H9 (cell line): Measurements from ENCODE around the gene PTP4A1. TPM values are rescaled to one million over a fixed set of nuclear protein-coding genes. Genes with fewer than 3 reads are reported as not detected.

Experiments used
- DNase-seq: peaks from one replicate; pipeline ENCODE4 v3.0.0-alpha.2; 2017
- H2AFZ ChIP-seq: one replicate; pipeline ENCODE4 v1.6.1; 2013; ENCODE audit warnings: mild to moderate bottlenecking, low read length, control low read depth, moderate library complexity
- H2AK5ac ChIP-seq: 2 replicates; pipeline ENCODE4 v1.6.1; 2013; ENCODE audit warnings: low read length, control low read depth, mixed read lengths; ENCODE audit not compliant: insufficient read length
- H2BK120ac ChIP-seq: one replicate; pipeline ENCODE4 v1.6.1; 2013; ENCODE audit warnings: low read depth, mild to moderate bottlenecking, low read length, control low read depth, inconsistent platforms; ENCODE audit not compliant: poor library complexity, severe bottlenecking
- H2BK12ac ChIP-seq: 2 replicates; pipeline ENCODE4 v1.6.1; 2013; ENCODE audit warnings: low read length, control low read depth, mixed read lengths, low read depth; ENCODE audit not compliant: insufficient read length
- H2BK15ac ChIP-seq: 2 replicates; pipeline ENCODE4 v1.6.1; 2013; ENCODE audit warnings: low read depth, low read length, control low read depth
- H2BK20ac ChIP-seq: one replicate; pipeline ENCODE4 v1.6.1; 2013; ENCODE audit warnings: low read depth, mild to moderate bottlenecking, low read length, control low read depth, inconsistent platforms; ENCODE audit not compliant: poor library complexity, severe bottlenecking
- H2BK5ac ChIP-seq: 2 replicates; pipeline ENCODE4 v1.6.1; 2013; ENCODE audit warnings: low read length, control low read depth, mixed read lengths; ENCODE audit not compliant: insufficient read length
- H3K14ac ChIP-seq: 2 replicates; pipeline ENCODE4 v1.6.1; 2013; ENCODE audit warnings: low read length, control low read depth; ENCODE audit not compliant: insufficient read depth
- H3K18ac ChIP-seq: 2 replicates; pipeline ENCODE4 v1.6.1; 2013; ENCODE audit warnings: low read depth, mild to moderate bottlenecking, mixed read lengths, low read length, control low read depth; ENCODE audit not compliant: insufficient read length
- H3K23ac ChIP-seq: 2 replicates; pipeline ENCODE4 v1.6.1; 2013; ENCODE audit warnings: low read length, control low read depth, mixed read lengths, low read depth; ENCODE audit not compliant: insufficient read length
- H3K23me2 ChIP-seq: 2 replicates; pipeline ENCODE4 v1.6.1; 2013; ENCODE audit warnings: low read depth, mild to moderate bottlenecking, mixed read lengths, low read length, control low read depth; ENCODE audit not compliant: insufficient read length, poor library complexity, severe bottlenecking
- H3K27ac ChIP-seq: 2 replicates; pipeline ENCODE4 v1.5.1; 2013; ENCODE audit warnings: low read length, control low read depth, mixed read lengths, low read depth; ENCODE audit not compliant: insufficient read length
- H3K27me3 ChIP-seq: 2 replicates; pipeline ENCODE4 v1.6.1; 2013; ENCODE audit warnings: low read length, control low read depth, inconsistent platforms; ENCODE audit not compliant: insufficient read depth
- H3K4ac ChIP-seq: 2 replicates; pipeline ENCODE4 v1.6.1; 2013; ENCODE audit warnings: low read depth, mild to moderate bottlenecking, control low read depth, inconsistent platforms, low read length, moderate library complexity
- H3K4me1 ChIP-seq: 2 replicates; pipeline ENCODE4 v1.6.1; 2013; ENCODE audit warnings: low read length, control low read depth, inconsistent platforms; ENCODE audit not compliant: insufficient read depth
- H3K4me2 ChIP-seq: 2 replicates; pipeline ENCODE4 v1.6.1; 2013; ENCODE audit warnings: low read length, control low read depth, mixed read lengths; ENCODE audit not compliant: insufficient read length, insufficient read depth
- H3K56ac ChIP-seq: 2 replicates; pipeline ENCODE4 v1.6.1; 2013; ENCODE audit warnings: low read depth, mild to moderate bottlenecking, mixed read lengths, low read length, control low read depth; ENCODE audit not compliant: insufficient read length
- H3K79me1 ChIP-seq: 2 replicates; pipeline ENCODE4 v1.6.1; 2013; ENCODE audit warnings: low read depth, mild to moderate bottlenecking, moderate library complexity, low read length, control low read depth, inconsistent platforms; ENCODE audit not compliant: insufficient read depth, poor library complexity, severe bottlenecking
- H3K79me2 ChIP-seq: 2 replicates; pipeline ENCODE4 v1.6.1; 2013; ENCODE audit warnings: low read length, control low read depth, inconsistent platforms; ENCODE audit not compliant: insufficient read depth
- H3K9ac ChIP-seq: 2 replicates; pipeline ENCODE4 v1.6.1; 2013; ENCODE audit warnings: low read length, control low read depth, mixed read lengths; ENCODE audit not compliant: insufficient read length; ENCODE audit errors: extremely low read depth
- H3K9me3 ChIP-seq: one replicate; pipeline ENCODE4 v1.6.1; 2013; ENCODE audit warnings: low read depth, low read length, inconsistent platforms; ENCODE audit not compliant: control insufficient read depth
- H3T11ph ChIP-seq: one replicate; pipeline ENCODE4 v1.6.1; 2013; ENCODE audit warnings: mild to moderate bottlenecking, low read length, control low read depth, inconsistent platforms
- H4K20me1 ChIP-seq: one replicate; pipeline ENCODE4 v1.6.1; 2013; ENCODE audit not compliant: control insufficient read depth, insufficient read length, insufficient read depth
- H4K5ac ChIP-seq: 2 replicates; pipeline ENCODE4 v1.6.1; 2013; ENCODE audit warnings: low read depth, mild to moderate bottlenecking, mixed read lengths, low read length, control low read depth; ENCODE audit not compliant: insufficient read length
- H4K8ac ChIP-seq: replicated peaks from 2 replicates; pipeline ENCODE4 v1.6.1; 2013; ENCODE audit warnings: low read length, control low read depth, mixed read lengths, low read depth; ENCODE audit not compliant: insufficient read length
- H4K91ac ChIP-seq: 2 replicates; pipeline ENCODE4 v1.6.1; 2013; ENCODE audit warnings: low read depth, mild to moderate bottlenecking, moderate library complexity, mixed read lengths, low read length, control low read depth; ENCODE audit not compliant: insufficient read length
- H3K27ac Mint-ChIP-seq, 3 experiments: 2 replicates in 2 of 3; 3 replicates in 1 of 3; pipeline ENCODE4 v1.8.0; 2020 to 2021; ENCODE audit warnings: mixed read lengths in 3 of 3, mild to moderate bottlenecking in 1 of 3, moderate library complexity in 1 of 3
- H3K27me3 Mint-ChIP-seq: 2 replicates; pipeline ENCODE4 v1.8.0; 2021; ENCODE audit warnings: low read depth, mild to moderate bottlenecking, moderate library complexity, mixed read lengths
- H3K36me3 Mint-ChIP-seq, 3 experiments: 2 replicates in 2 of 3; 3 replicates in 1 of 3; pipeline ENCODE4 v1.8.0; 2020 to 2021; ENCODE audit warnings: low read depth in 3 of 3, mixed read lengths in 3 of 3; ENCODE audit not compliant: insufficient read depth in 1 of 3
- H3K4me1 Mint-ChIP-seq, 2 experiments: 2 replicates each; pipeline ENCODE4 v1.8.0; 2020; ENCODE audit warnings: mixed read lengths in 2 of 2
- H3K4me3 Mint-ChIP-seq, 2 experiments: 2 replicates in 1 of 2; 3 replicates in 1 of 2; pipeline ENCODE4 v1.8.0; 2020 to 2021; ENCODE audit warnings: mild to moderate bottlenecking in 2 of 2, mixed read lengths in 2 of 2, moderate library complexity in 1 of 2
- H3K9me3 Mint-ChIP-seq, 2 experiments: 2 replicates in 1 of 2; 3 replicates in 1 of 2; pipeline ENCODE4 v1.8.0; 2020; ENCODE audit warnings: mild to moderate bottlenecking in 2 of 2, mixed read lengths in 2 of 2, moderate library complexity in 1 of 2
- WGBS: extraction: QIAGEN DNeasy Blood & Tissue Kit; methylation state at CpG from one replicate; pipeline ENCODE4 v1.1.7; 2013; ENCODE audit warnings: missing lambda C conversion rate, low lambda C conversion rate, mixed read lengths; ENCODE audit not compliant: insufficient read length; ENCODE audit errors: extremely low coverage; 5-methylcytosine and 5-hydroxymethylcytosine counted together
- total RNA-seq: library from RNA; stranded (reverse); gene quantifications from 2 replicates; pipeline ENCODE4 v1.2.1, GENCODE V29; 2021
- TF ChIP-seq, protein P1 (sequence below): fragments of 200-600 bp; sonication (generic); conservative IDR thresholded peaks from 3 replicates; pipeline ENCODE4 v1.8.0; 2021; ENCODE audit warnings: antibody characterized with exemption, mild to moderate bottlenecking

The PTP4A1 gene
- total RNA-seq, 1 experiment from 2014 or later: 85.9 TPM

GRCh38 chr6:63584125-63584514 lies 11.8 kb downstream of the PTP4A1 start:
- Histone ChIP-seq H3K18ac (no peak overlapping the region), H2BK20ac (no peak overlapping the region), H2BK12ac (no peak overlapping the region), H3K27me3 (no peaks in the 10 kb centered on the region), H2BK120ac (no peak overlapping the region), H4K5ac (no peak overlapping the region), H2AFZ (no peak overlapping the region), H4K91ac (no peak overlapping the region), H3K23me2 (no peaks in the 10 kb centered on the region), H3K4ac (no peak overlapping the region), H3K9me3 (no peaks in the 10 kb centered on the region), H3K4me2 (no peak overlapping the region), H2AK5ac (no peak overlapping the region), H3K4me1 (no peaks in the 10 kb centered on the region), H4K8ac (no peak overlapping the region), H2BK15ac (no peak overlapping the region), H3K56ac (no peak overlapping the region), H3K14ac (no peak overlapping the region), H3K79me2 (no peaks in the 10 kb centered on the region), H3K79me1 (no peaks in the 10 kb centered on the region), H3K23ac (no peak overlapping the region), H3T11ph (no peak overlapping the region), H3K9ac (no peak overlapping the region), H4K20me1 (no peaks in the 10 kb centered on the region), H2BK5ac (no peak overlapping the region), H3K27ac (no peak overlapping the region)
- Mint-ChIP-seq H3K4me1 (no peaks in the 10 kb centered on the region; a peak in 1 of 4 replicates), H3K4me3 (no peak overlapping the region), H3K27ac (no peak overlapping the region; a peak in 1 of 7 replicates), H3K27me3 (peaks cover 3% of the 10 kb centered on the region), H3K36me3 (peaks cover 15 to 33% (median 32%) of the 10 kb centered on the region in 3 experiments; a peak in 6 of 7 replicates), H3K9me3 (no peaks in the 10 kb centered on the region)
- no CpG with 5 or more reads among the region's 4 CpGs for WGBS
- DNase-seq: no peak
- TF ChIP-seq, protein P1, sequence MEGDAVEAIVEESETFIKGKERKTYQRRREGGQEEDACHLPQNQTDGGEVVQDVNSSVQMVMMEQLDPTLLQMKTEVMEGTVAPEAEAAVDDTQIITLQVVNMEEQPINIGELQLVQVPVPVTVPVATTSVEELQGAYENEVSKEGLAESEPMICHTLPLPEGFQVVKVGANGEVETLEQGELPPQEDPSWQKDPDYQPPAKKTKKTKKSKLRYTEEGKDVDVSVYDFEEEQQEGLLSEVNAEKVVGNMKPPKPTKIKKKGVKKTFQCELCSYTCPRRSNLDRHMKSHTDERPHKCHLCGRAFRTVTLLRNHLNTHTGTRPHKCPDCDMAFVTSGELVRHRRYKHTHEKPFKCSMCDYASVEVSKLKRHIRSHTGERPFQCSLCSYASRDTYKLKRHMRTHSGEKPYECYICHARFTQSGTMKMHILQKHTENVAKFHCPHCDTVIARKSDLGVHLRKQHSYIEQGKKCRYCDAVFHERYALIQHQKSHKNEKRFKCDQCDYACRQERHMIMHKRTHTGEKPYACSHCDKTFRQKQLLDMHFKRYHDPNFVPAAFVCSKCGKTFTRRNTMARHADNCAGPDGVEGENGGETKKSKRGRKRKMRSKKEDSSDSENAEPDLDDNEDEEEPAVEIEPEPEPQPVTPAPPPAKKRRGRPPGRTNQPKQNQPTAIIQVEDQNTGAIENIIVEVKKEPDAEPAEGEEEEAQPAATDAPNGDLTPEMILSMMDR: no peak
